CD4-positive, alpha-beta T cell treated with Interleukin-17A for 1 hour (primary cell): ENCODE data around the gene SMCHD1.
"Not testable (repeated sequence)": the region's sequence is repeated elsewhere in the genome, so short reads cannot be mapped to it uniquely, and the experiment has no call there.

ENCODE experiments used
- DNase-seq: peaks from one replicate; pipeline ENCODE4 v3.0.0-alpha.2; 2020

SMCHD1 gene

GRCh38 chr18:2823966-2824365 lies 168.4 kb downstream of the SMCHD1 start:
- no peak for DNase-seq

GRCh38 chr18:2824865-2825264 lies 169.3 kb downstream of the SMCHD1 start:
- DNase-seq = no peak

- no peak for DNase-seq
Measured at GRCh38 chr18:2825613-2826175, 170.2 kb downstream of the SMCHD1 start.

GRCh38 chr18:2826581-2826980 lies 171.1 kb downstream of the SMCHD1 start:
- DNase-seq = no peak

- DNase-seq = no peak
Measured at GRCh38 chr18:2827061-2827460, 171.5 kb downstream of the SMCHD1 start.

- not testable (repeated sequence) for DNase-seq
Measured at GRCh38 chr18:2836118-2836517, 180.6 kb downstream of the SMCHD1 start.

- DNase-seq = not testable (repeated sequence)
Measured at GRCh38 chr18:2837290-2837689, 181.8 kb downstream of the SMCHD1 start.

GRCh38 chr18:2839202-2839601 lies 183.7 kb downstream of the SMCHD1 start:
- no peak for DNase-seq

GRCh38 chr18:2840521-2840920 lies 185.0 kb downstream of the SMCHD1 start:
- no peak for DNase-seq

GRCh38 chr18:2843146-2843545 lies 187.6 kb downstream of the SMCHD1 start:
- DNase-seq = no peak

- no peak for DNase-seq
Measured at GRCh38 chr18:2845172-2845571, 189.6 kb downstream of the SMCHD1 start.

- DNase-seq = peak; percentile 49
Measured at GRCh38 chr18:2846636-2847316, 191.2 kb downstream of the SMCHD1 start, which contains the start of gene EMILIN2. Gene EMILIN2 (plus strand): TSS chr18:2847006. CDS start chr18:2847189, 183 bp downstream.

- DNase-seq = no peak
Measured at GRCh38 chr18:2847317-2848246, 192.1 kb downstream of the SMCHD1 start.

GRCh38 chr18:2848247-2849246 lies 193.0 kb downstream of the SMCHD1 start:
- no peak for DNase-seq

- no peak for DNase-seq
Measured at GRCh38 chr18:2850816-2851215, 195.3 kb downstream of the SMCHD1 start.

- no peak for DNase-seq
Measured at GRCh38 chr18:2851771-2852170, 196.2 kb downstream of the SMCHD1 start.

GRCh38 chr18:2852460-2852859 lies 196.9 kb downstream of the SMCHD1 start:
- DNase-seq = not testable (repeated sequence)

- DNase-seq = no peak
Measured at GRCh38 chr18:2853173-2853925, 197.8 kb downstream of the SMCHD1 start.

GRCh38 chr18:2853926-2854664 lies 198.6 kb downstream of the SMCHD1 start:
- DNase-seq = no peak
